GM18951 (cell line): Measurements from ENCODE around the gene SEPHS1.
"Not testable (repeated sequence)": the region's sequence is repeated elsewhere in the genome, so short reads cannot be mapped to it uniquely, and the experiment has no call there.

Experiments used
- POLR2A ChIP-seq: IDR thresholded peaks from 4 replicates; pipeline ENCODE4 v1.6.1; 2011; ENCODE audit warnings: mild to moderate bottlenecking; ENCODE audit not compliant: insufficient read length, insufficient read depth; ENCODE audit errors: extremely low read depth
- in situ Hi-C: fragments of 300-500 bp; cut with MboI; formaldehyde crosslinking; loops from one replicate; pipeline ENCODE4 v1.12.0; 2022; ENCODE audit warnings: low sequenced_read_pairs, mixed read lengths, inconsistent platforms; ENCODE audit not compliant: unreplicated experiment

SEPHS1 gene

DNA sequence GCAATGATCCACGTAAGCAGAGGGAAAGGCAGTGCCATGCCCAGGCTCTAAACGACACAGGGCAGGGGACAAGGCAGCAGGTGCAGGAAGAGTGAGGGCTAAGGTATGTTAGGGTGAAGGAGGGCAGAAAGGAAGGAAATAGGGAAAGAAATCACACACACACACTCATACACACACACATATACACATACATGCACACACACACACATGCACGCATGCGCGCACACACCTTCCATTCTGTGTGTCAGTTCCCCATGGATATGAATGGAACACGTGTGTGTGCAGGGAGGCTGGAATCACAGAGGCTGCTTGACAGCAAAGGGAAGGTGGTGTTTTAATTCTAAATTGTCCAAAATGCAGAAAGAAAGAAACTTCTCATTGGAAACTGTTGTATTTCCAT, 42.0 kb downstream of the SEPHS1 start:
- in situ Hi-C loops: no loop called here
- no peak for TF ChIP-seq POLR2A

GRCh38 chr10:13302821-13303555, 45.1 kb downstream of the SEPHS1 start:
- no peak for TF ChIP-seq POLR2A
- in situ Hi-C loops: no loop called here

GRCh38 chr10:13299437-13300287, 48.4 kb downstream of the SEPHS1 start, which contains the start of gene PHYH:
Gene PHYH, minus strand, starts transcription at chr10:13300064. Its CDS starts 22 bp downstream, at chr10:13300042.
- in situ Hi-C loops: no loop called here
- TF ChIP-seq POLR2A: peak; percentile 76

DNA sequence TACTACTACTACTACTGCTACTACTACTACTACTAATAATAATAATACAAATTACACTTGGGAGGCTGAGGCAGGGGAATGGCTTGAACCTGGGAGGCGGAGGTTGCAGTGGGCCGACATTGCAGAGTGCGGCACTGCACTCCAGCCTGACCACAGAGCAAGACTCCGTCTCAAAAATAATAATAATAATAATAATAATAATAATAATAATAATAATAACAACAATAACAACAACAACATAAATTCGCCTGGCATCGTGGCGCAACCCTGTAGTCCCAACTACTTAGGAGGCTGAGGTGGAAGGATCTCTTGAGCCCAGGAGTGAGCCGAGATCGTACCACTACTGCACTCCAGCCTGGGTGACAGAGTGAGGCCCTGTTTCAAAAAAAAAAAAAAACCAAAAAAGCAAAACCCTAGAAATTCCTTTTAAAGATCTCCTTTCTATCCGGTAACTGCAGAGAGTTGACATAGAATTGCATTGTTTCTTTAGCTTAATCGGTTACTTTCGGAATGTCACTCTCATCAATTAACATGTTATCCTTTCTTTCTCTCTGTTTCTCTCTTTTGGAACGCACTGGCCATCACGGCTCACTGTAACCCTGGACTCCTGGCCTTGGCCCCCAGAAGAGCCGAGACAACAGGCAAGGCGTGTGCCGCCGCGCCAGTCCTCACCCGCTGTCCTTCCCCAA, 49.2 kb downstream of the SEPHS1 start:
- in situ Hi-C loops: no loop called here
- TF ChIP-seq POLR2A: no peak

DNA sequence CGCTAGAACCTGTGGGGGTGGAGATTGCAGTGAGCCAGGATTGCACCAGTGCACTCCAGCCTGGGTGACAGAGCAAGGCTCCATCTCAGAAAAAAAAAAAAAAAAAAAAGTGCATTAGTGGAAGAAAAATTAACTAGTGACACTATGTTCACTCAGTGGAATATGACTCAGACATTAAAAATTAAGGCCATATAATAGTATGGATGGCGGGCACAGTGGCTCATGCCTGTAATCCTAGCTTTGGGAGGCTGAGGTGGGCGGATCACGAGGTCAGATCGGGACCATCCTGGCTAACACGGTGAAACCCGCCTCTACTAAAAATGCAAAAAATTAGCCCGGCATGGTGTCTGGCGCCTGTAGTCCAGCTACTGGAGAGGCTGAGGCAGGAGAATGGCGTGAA, 51.6 kb downstream of the SEPHS1 start:
- in situ Hi-C loops: no loop called here
- no peak for TF ChIP-seq POLR2A

GRCh38 chr10:13294784-13295183, 53.3 kb downstream of the SEPHS1 start:
- TF ChIP-seq POLR2A: no peak

DNA sequence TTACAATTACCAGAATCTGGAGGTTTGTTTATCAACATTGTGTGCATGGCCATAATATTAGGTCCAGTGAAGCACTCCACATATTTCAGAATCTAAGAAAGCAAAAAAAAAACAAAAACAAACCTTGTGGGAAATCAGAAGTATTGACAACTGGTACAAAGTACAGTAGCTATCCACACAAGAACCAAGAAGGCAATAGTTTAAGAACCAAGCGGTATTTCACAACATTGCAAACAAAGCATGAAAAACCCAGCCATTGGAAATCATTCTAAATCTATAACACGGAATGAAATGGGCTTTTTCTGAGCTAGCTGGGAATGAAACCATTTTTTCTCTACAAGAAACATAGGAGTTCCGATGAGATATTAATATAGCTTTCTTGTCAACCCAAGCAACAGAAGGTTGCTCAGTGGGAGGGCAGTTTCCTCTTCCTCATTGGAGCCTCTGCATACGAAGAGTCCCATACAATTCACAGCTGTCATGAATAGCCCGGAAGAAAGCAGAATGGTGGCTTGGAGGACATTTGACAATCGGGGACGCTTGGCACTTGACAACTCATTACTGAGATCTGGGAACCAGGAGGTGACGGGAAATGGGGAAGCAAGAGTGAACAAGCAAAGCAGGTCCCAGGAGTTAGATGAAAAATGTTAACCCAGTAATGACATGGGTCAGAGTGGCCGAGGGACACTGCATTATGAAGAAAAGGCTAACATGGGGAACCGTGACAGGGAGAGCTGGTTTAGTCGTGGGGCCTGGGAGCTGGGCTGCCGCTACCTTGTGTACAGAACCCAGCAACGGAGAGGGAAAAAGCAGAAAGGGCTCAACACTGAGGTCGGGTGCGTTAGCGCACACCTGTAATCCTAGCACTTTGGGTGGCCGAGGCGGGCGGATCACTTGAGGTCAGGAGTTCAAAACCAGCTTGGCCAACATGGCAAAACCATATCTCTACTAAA, 56.0 kb downstream of the SEPHS1 start:
- TF ChIP-seq POLR2A: no peak
- in situ Hi-C loops: no loop called here

More at GRCh38 chr10:13294784-13295183, 53.3 kb downstream of the SEPHS1 start:
- in situ Hi-C loops: no loop called here

DNA sequence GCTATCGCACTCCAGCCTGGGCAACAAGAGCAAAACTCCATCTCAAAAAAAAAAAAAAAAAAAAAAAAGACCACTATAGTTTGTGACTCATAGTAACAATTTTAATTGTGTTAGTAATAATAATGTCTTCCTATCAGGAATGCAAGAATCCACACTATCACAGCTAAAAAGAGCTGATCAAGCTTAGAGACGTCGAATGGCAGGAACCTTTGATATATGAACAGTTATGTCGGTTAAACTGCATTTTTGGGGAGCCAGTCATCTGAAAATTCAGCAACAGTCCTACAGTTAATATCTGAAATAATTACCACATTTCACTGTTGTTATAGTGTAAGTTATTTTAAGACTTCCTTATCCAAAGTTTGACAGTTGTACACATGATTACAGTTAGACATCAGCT, 57.0 kb downstream of the SEPHS1 start:
- in situ Hi-C loops: no loop called here
- TF ChIP-seq POLR2A: no peak

GRCh38 chr10:13284050-13284449, 64.0 kb downstream of the SEPHS1 start:
- in situ Hi-C loops: no loop called here
- no peak for TF ChIP-seq POLR2A

GRCh38 chr10:13282348-13282747, 65.7 kb downstream of the SEPHS1 start:
- in situ Hi-C loops: not testable (repeated sequence)

- in situ Hi-C loops: no loop called here
- TF ChIP-seq POLR2A: no peak
Measured at GRCh38 chr10:13276749-13277365, 71.2 kb downstream of the SEPHS1 start.

GRCh38 chr10:13276146-13276545, 71.9 kb downstream of the SEPHS1 start:
- in situ Hi-C loops: not testable (repeated sequence)
